Uterus (tissue), 2 donors: ENCODE results near the gene SCD5.

Experiments
- CTCF ChIP-seq, 4 experiments: fragments of 200-600 bp in 2 of 4; fragments of 450-650 bp in 2 of 4; sonication (generic) in 2 of 4; IDR thresholded peaks; one replicate each; pipeline ENCODE4 v1.5.1; 2016 to 2019; ENCODE audit warnings: antibody characterized with exemption in 4 of 4, mild to moderate bottlenecking in 2 of 4, moderate library complexity in 1 of 4
- POLR2A ChIP-seq, 2 donors: fragments of 450-650 bp; IDR thresholded peaks; one replicate each; pipeline ENCODE4 v1.6.1; 2016; ENCODE audit warnings: antibody characterized with exemption in 2 of 2, mild to moderate bottlenecking in 1 of 2, moderate library complexity in 1 of 2

- TF ChIP-seq CTCF (IDR thresholded peaks at IDR 0.05) = no peak
- TF ChIP-seq POLR2A (IDR thresholded peaks at IDR 0.05) = no peak
These were observed 207.0 kb downstream of the SCD5 start for GRCh38 chr4:82591592-82591991.
